ENCODE measurements around the gene ADIPOR1. TPM values are rescaled to one million over a fixed set of nuclear protein-coding genes. Genes with fewer than 3 reads are reported as not detected.
"Not testable (repeated sequence)": the region's sequence is repeated elsewhere in the genome, so short reads cannot be mapped to it uniquely, and the experiment has no call there.

ADIPOR1 gene, protein sequence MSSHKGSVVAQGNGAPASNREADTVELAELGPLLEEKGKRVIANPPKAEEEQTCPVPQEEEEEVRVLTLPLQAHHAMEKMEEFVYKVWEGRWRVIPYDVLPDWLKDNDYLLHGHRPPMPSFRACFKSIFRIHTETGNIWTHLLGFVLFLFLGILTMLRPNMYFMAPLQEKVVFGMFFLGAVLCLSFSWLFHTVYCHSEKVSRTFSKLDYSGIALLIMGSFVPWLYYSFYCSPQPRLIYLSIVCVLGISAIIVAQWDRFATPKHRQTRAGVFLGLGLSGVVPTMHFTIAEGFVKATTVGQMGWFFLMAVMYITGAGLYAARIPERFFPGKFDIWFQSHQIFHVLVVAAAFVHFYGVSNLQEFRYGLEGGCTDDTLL
- 69.3 to 73.9 TPM (median 73.7 TPM) in 3 replicates for total RNA-seq
- long read RNA-seq, transcript ADIPOR1-201 (8 exons, 2,177 nt): major isoform, 234 of 271 reads
- long read RNA-seq, partial matches to known transcripts: 4 of 271 reads
- long read RNA-seq, other reads (novel, unspliced or antisense): 32 of 271 reads

DNA sequence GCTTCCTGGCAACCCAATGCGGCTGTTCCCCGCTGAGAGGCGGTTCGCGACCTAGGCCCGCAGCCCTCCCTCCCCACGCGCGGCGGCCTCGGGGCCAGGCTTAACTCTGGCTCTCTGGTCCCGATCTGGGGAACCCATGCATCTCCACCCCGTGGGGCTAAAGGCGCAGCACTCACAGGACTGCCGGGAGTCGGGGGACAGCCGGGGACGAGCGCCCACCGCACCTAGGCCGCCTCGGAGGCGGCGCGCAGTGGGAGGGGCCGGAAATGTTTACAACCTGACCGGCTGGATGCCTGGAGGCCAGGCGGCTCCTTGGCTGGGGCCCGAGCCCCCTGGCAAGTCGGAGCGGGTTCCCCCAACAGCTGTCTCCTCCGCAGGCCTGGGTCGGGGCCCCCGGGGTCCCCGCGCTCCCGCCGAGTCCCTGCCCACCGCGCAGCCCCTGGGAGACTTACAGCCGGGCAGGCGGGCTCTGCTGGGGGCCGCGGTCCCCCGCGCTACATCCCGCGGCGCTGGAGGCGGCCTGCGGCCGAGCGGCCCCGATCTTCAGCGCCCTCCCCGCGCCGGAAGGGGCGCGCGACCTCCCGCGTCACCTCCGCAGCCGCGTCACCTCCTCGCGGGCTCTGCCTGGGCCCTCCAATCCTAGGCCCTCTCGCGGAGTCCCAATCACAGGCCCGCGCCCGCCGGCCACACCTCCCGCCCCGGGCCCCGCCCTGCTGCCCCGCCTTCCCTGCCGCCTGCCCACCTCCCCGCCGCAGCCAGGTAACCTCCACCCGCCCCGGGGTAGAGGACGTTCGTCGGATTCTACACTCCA is at the start of gene ADIPOR1:
TSS of gene ADIPOR1 (minus strand) at position 580 of the 811 bp plus-strand sequence. CDS start 7,242 bp downstream, outside the sequence.
- Mint-ChIP-seq H3K27ac (ENCODE audit: unreplicated experiment) (peak within 1 kb of the TSS; percentile 79), H3K27me3 (ENCODE audit: low read depth) (no peaks in the 10 kb centered on the region), H3K4me1 (ENCODE audit: low read depth) (peaks cover 31% of the 10 kb centered on the region), H3K4me3 (ENCODE audit: unreplicated experiment) (peak within 1 kb of the TSS; percentile 78), H3K36me3 (ENCODE audit: low read depth) (peaks cover 4% of the 10 kb centered on the region), H3K9me3 (ENCODE audit: low read depth) (no peaks in the 10 kb centered on the region)
- TF ChIP-seq, protein P1, sequence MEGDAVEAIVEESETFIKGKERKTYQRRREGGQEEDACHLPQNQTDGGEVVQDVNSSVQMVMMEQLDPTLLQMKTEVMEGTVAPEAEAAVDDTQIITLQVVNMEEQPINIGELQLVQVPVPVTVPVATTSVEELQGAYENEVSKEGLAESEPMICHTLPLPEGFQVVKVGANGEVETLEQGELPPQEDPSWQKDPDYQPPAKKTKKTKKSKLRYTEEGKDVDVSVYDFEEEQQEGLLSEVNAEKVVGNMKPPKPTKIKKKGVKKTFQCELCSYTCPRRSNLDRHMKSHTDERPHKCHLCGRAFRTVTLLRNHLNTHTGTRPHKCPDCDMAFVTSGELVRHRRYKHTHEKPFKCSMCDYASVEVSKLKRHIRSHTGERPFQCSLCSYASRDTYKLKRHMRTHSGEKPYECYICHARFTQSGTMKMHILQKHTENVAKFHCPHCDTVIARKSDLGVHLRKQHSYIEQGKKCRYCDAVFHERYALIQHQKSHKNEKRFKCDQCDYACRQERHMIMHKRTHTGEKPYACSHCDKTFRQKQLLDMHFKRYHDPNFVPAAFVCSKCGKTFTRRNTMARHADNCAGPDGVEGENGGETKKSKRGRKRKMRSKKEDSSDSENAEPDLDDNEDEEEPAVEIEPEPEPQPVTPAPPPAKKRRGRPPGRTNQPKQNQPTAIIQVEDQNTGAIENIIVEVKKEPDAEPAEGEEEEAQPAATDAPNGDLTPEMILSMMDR (IDR thresholded peaks at IDR 0.05): peak; percentile 34
- DNase-seq (ENCODE audit: low spot score): peak; percentile 95

DNA sequence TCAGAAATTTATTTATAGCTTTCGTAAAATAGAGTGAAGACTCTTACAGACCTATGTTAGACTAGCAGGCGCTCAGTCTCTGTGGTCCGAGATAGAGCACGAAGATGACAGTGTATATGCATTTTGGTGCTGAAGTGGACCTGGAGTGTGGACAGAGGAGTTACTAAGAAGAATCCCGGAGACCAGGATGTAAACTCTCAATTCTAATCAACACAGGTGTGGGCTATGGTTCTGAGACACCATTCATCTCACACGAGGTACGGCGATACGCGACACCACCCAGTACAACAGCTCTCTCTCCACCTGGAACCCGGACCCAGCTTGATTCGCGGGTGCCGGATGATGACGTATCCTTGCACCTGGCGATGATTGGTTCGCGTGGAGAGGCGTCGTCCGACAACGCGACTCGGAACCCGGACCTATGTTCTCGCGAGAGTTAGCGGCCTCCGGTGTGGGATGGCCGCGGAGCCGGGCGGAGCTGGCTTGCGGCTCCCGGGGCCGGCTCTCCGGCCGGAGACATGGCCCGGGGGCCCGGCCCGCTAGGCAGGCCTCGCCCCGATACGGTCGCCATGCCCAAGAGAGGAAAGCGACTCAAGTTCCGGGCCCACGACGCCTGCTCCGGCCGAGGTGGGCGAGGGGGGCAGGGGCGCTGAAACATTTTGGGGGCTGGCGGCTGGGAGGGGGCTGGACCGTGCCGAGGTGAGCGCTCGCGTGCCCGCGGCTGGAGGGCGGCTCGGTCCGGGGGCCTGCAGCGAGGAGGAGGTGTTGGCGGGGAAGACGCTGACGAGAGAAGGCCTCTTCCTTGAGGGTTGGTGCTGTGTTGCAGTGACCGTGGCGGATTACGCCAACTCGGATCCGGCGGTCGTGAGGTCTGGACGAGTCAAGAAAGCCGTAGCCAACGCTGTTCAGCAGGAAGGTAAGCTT is 49.1 kb upstream of the ADIPOR1 start, which contains the start of gene TMEM183A:
TSS of gene TMEM183A (plus strand) at position 427 of the 924 bp plus-strand sequence. CDS start at position 519, 92 bp downstream.
- Mint-ChIP-seq H3K4me1 (ENCODE audit: low read depth) (peaks cover 28% of the 10 kb centered on the region), H3K27ac (ENCODE audit: unreplicated experiment) (peak within 1 kb of the TSS; percentile 98), H3K9me3 (ENCODE audit: low read depth) (no peaks in the 10 kb centered on the region), H3K27me3 (ENCODE audit: low read depth) (no peaks in the 10 kb centered on the region), H3K4me3 (ENCODE audit: unreplicated experiment) (peak within 1 kb of the TSS; percentile 81), H3K36me3 (ENCODE audit: low read depth) (peaks cover 8% of the 10 kb centered on the region)
- TF ChIP-seq, protein P1 (IDR thresholded peaks at IDR 0.05): no peak
- DNase-seq (ENCODE audit: low spot score): peak; percentile 97

DNA sequence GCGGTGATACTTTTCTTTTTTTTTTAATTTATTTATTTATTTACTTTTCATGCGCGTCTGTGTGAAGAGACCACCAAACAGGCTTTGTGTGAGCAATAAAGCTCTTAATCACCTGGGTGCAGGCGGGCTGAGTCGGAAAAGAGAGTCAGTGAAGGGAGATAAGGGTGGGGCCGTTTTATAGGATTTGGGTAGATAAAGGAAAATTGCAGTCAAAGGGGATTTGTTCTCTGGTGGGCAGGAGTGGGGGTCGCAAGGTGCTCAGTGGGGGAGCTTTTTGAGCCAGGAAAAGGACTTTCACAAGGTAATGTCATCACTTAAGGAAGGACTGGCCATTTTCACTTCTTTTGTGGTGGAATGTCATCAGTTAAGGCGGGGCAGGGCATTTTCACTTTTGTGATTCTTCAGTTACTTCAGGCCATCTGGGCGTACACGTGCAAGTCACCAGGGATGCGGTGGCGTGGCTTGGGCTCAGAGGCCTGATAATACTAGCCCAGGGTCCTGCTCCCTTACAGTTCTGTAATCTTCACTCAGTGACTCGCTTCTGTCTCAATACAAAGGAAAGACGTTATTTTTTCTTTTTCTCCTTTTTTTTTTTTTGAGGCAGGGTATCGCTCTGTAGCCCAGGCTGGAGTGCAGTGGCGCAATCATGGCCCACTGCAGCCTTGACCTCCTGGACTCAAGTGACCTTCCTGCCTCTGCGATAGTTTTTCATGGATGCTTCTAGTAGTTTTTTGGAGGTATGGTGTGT is 47.5 kb upstream of the ADIPOR1 start:
- Mint-ChIP-seq H3K27ac (ENCODE audit: unreplicated experiment) (peak overlapping the region; percentile 37), H3K4me1 (ENCODE audit: low read depth) (peaks cover 25% of the 10 kb centered on the region), H3K4me3 (ENCODE audit: unreplicated experiment) (peak overlapping the region; percentile 81)
- not testable (repeated sequence) for H3K27me3 Mint-ChIP-seq (ENCODE audit: low read depth); DNase-seq (ENCODE audit: low spot score); H3K36me3 Mint-ChIP-seq (ENCODE audit: low read depth); H3K9me3 Mint-ChIP-seq (ENCODE audit: low read depth)

DNA sequence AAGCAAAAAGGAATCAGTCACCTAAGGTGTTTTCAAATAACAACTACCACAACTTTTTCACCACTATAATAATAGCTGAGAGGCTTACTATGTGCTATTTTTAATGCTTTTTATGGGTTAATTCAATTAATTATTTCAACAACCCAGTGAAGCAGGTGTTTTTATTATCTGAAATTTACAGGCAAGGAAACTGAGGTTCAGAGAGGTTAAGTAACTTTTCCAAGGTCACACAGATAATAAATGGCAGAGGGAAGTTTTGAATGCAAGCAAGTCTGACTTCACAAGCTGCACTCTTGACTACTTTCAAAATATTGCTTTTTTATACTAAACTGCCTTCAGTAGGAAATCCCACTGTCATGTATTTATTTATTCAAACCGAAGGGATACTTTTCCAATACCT is 44.8 kb upstream of the ADIPOR1 start:
- Mint-ChIP-seq H3K9me3 (ENCODE audit: low read depth) (no peaks in the 10 kb centered on the region), H3K27ac (ENCODE audit: unreplicated experiment) (no peak overlapping the region), H3K4me1 (ENCODE audit: low read depth) (peaks cover 13% of the 10 kb centered on the region), H3K4me3 (ENCODE audit: unreplicated experiment) (no peak overlapping the region), H3K27me3 (ENCODE audit: low read depth) (peaks cover 8% of the 10 kb centered on the region), H3K36me3 (ENCODE audit: low read depth) (no peaks in the 10 kb centered on the region)
- DNase-seq (ENCODE audit: low spot score): no peak
- TF ChIP-seq, protein P1 (IDR thresholded peaks at IDR 0.05): no peak

DNA sequence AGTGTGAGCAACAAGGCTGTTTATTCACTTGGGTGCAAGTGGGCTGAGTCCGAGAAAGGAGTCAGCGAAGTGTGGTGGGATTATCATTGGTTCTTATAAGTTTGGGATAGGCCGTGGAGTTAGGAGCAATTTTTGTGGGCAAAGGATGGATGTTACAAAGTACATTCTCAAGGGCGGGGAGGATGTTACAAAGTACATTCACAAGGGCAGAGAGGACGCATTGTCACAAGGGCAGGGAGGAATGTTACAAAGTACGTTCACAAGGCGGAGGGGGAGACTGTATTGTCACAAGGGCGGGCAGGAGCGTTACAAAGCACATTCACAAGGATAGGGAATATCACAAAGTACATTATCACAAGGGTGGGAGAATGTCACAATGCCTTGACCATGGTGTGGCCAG is 43.9 kb upstream of the ADIPOR1 start:
- Mint-ChIP-seq H3K36me3 (ENCODE audit: low read depth) (no peaks in the 10 kb centered on the region), H3K27ac (ENCODE audit: unreplicated experiment) (no peak overlapping the region), H3K4me3 (ENCODE audit: unreplicated experiment) (no peak overlapping the region), H3K27me3 (ENCODE audit: low read depth) (peaks cover 17% of the 10 kb centered on the region), H3K4me1 (ENCODE audit: low read depth) (peaks cover 10% of the 10 kb centered on the region), H3K9me3 (ENCODE audit: low read depth) (no peaks in the 10 kb centered on the region)
- TF ChIP-seq, protein P1 (IDR thresholded peaks at IDR 0.05): no peak
- no peak for DNase-seq (ENCODE audit: low spot score)
